MM.1S (cell line): ENCODE data around the gene SON.

Experiments used
- DNase-seq: peaks from one replicate; pipeline ENCODE4 v3.0.0-alpha.2; 2015
- H2AFZ ChIP-seq: fragments of 300-600 bp; sonication (generic); 2 replicates; pipeline ENCODE4 v1.6.0; 2016; ENCODE audit warnings: antibody characterized with exemption, low read length
- H3F3A ChIP-seq: fragments of 300-600 bp; sonication (generic); 2 replicates; pipeline ENCODE4 v1.6.1; 2016; ENCODE audit warnings: mild to moderate bottlenecking, antibody characterized with exemption, low read length, moderate library complexity, mixed read lengths; ENCODE audit not compliant: insufficient read depth
- H3K27ac ChIP-seq: fragments of 300-600 bp; sonication (generic); 2 replicates; pipeline ENCODE4 v1.5.1; 2016; ENCODE audit warnings: mild to moderate bottlenecking, low read length
- H3K27me3 ChIP-seq: fragments of 300-600 bp; sonication (generic); replicated peaks from 2 replicates; pipeline ENCODE4 v1.6.0; 2016; ENCODE audit warnings: low read length; ENCODE audit not compliant: insufficient read depth
- H3K36me3 ChIP-seq: fragments of 300-600 bp; sonication (generic); replicated peaks from 2 replicates; pipeline ENCODE4 v1.6.1; 2016; ENCODE audit warnings: mild to moderate bottlenecking, low read length, mixed read lengths; ENCODE audit not compliant: insufficient read depth
- H3K4me1 ChIP-seq: fragments of 300-600 bp; sonication (generic); 2 replicates; pipeline ENCODE4 v1.6.1; 2016; ENCODE audit warnings: low read length, mixed read lengths
- H3K4me2 ChIP-seq: fragments of 300-600 bp; sonication (generic); 2 replicates; pipeline ENCODE4 v1.6.0; 2016; ENCODE audit warnings: low read depth, low read length
- H3K4me3 ChIP-seq: fragments of 300-600 bp; sonication (generic); 2 replicates; pipeline ENCODE4 v1.5.1; 2016; ENCODE audit warnings: low read length, mixed read lengths
- H3K79me2 ChIP-seq: fragments of 300-600 bp; sonication (generic); 2 replicates; pipeline ENCODE4 v1.6.1; 2016; ENCODE audit warnings: mixed run types, low read length, mixed read lengths
- H3K9ac ChIP-seq: fragments of 300-600 bp; sonication (generic); 2 replicates; pipeline ENCODE4 v1.6.1; 2016; ENCODE audit warnings: low read length, mixed read lengths
- H3K9me2 ChIP-seq: fragments of 300-600 bp; sonication (generic); replicated peaks from 2 replicates; pipeline ENCODE4 v1.6.1; 2016; ENCODE audit warnings: mild to moderate bottlenecking, low read length, mixed read lengths; ENCODE audit not compliant: insufficient read depth
- H3K9me3 ChIP-seq: fragments of 300-600 bp; sonication (generic); replicated peaks from 2 replicates; pipeline ENCODE4 v1.6.1; 2016; ENCODE audit warnings: mild to moderate bottlenecking, low read length, mixed read lengths; ENCODE audit not compliant: insufficient read depth
- H4K20me1 ChIP-seq: fragments of 300-600 bp; sonication (generic); 2 replicates; pipeline ENCODE4 v1.6.1; 2016; ENCODE audit warnings: mild to moderate bottlenecking, low read length, moderate library complexity, mixed read lengths; ENCODE audit not compliant: insufficient read depth
- EZH2 ChIP-seq: fragments of 300-600 bp; sonication (generic); optimal IDR thresholded peaks from 2 replicates; pipeline ENCODE3; 2017; ENCODE audit warnings: low read depth, mild to moderate bottlenecking, antibody characterized with exemption, low read length, mixed read lengths
- EZH2phosphoT487 ChIP-seq: fragments of 300-600 bp; sonication (generic); IDR thresholded peaks from 2 replicates; pipeline ENCODE4 v1.6.1; 2018; ENCODE audit warnings: antibody characterized with exemption, low read length
- TF ChIP-seq, protein P1 (sequence below): fragments of 300-600 bp; sonication (generic); IDR thresholded peaks from 2 replicates; pipeline ENCODE4 v1.5.1; 2016; ENCODE audit warnings: antibody characterized with exemption, low read length, mixed read lengths

Gene SON

DNA sequence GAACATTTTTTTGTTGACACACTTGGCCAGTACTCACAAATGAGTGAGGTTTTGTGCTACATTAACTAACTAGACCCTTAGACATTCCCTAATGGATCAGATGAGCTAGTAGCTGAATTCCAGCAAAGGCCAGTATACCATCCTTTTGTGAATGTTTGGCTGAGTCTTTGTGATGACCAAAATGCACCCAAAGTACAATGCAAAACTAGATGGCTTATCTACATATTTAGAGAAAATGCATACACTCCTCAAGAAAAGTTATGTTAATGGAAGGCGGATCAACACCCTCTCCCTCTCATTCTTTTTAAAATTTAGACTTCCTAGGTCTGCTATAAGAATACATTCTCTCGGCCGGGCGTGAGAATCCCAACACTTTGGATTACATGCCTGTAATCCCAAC, 31.2 kb upstream of the SON start:
- H3K79me2 ChIP-seq = no peaks in the 10 kb centered on the region
- no peak for DNase-seq
- no peaks in the 10 kb centered on the region for H3K27me3 ChIP-seq
- H3K4me1 ChIP-seq = peaks cover 8% of the 10 kb centered on the region; the same call in 1 of the 2 replicates
- no peaks in the 10 kb centered on the region for H3F3A ChIP-seq
- no peaks in the 10 kb centered on the region for H3K9me2 ChIP-seq
- no peak overlapping the region for H2AFZ ChIP-seq
- no peak overlapping the region for H3K4me3 ChIP-seq
- H3K9ac ChIP-seq = no peak overlapping the region
- H3K27ac ChIP-seq = no peak overlapping the region
- H3K36me3 ChIP-seq = peaks cover 13% of the 10 kb centered on the region; the same call in 1 of the 2 replicates
- TF ChIP-seq EZH2phosphoT487 = no peak
- TF ChIP-seq, protein P1, sequence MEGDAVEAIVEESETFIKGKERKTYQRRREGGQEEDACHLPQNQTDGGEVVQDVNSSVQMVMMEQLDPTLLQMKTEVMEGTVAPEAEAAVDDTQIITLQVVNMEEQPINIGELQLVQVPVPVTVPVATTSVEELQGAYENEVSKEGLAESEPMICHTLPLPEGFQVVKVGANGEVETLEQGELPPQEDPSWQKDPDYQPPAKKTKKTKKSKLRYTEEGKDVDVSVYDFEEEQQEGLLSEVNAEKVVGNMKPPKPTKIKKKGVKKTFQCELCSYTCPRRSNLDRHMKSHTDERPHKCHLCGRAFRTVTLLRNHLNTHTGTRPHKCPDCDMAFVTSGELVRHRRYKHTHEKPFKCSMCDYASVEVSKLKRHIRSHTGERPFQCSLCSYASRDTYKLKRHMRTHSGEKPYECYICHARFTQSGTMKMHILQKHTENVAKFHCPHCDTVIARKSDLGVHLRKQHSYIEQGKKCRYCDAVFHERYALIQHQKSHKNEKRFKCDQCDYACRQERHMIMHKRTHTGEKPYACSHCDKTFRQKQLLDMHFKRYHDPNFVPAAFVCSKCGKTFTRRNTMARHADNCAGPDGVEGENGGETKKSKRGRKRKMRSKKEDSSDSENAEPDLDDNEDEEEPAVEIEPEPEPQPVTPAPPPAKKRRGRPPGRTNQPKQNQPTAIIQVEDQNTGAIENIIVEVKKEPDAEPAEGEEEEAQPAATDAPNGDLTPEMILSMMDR = no peak
- no peak for TF ChIP-seq EZH2
- no peak overlapping the region for H3K4me2 ChIP-seq
- H4K20me1 ChIP-seq = no peaks in the 10 kb centered on the region
- no peaks in the 10 kb centered on the region for H3K9me3 ChIP-seq

DNA sequence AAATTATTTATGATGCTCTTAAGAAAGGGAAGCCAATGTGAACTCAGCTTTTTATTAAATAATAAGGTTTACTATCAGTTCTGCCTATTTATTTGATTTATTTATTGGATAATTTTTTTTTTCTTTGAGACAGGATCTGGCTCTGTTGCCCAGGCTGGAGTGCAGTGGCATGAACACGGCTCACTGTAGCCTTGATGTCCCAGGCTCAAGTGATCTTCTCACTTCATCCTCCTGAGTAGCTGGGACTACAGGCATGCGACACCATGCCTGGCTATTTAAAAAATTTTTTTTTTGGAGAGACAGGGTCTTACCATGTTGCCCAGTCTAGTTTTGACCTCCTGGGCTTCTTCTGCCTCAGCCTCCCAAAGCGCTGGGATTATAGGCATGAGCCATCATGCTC, 30.4 kb upstream of the SON start:
- no peaks in the 10 kb centered on the region for H3K9me3 ChIP-seq
- H3K4me2 ChIP-seq = no peak overlapping the region
- H3K4me1 ChIP-seq = peaks cover 8% of the 10 kb centered on the region; the same call in 1 of the 2 replicates
- H4K20me1 ChIP-seq = no peaks in the 10 kb centered on the region
- no peak overlapping the region for H3K27ac ChIP-seq
- TF ChIP-seq EZH2phosphoT487 = no peak
- TF ChIP-seq EZH2 = no peak
- TF ChIP-seq, protein P1 = no peak
- no peaks in the 10 kb centered on the region for H3K9me2 ChIP-seq
- H3K27me3 ChIP-seq = no peaks in the 10 kb centered on the region
- DNase-seq = no peak
- no peak overlapping the region for H3K4me3 ChIP-seq
- no peaks in the 10 kb centered on the region for H3K79me2 ChIP-seq
- peaks cover 22% of the 10 kb centered on the region; the same call in 1 of the 2 replicates for H3K36me3 ChIP-seq
- H3F3A ChIP-seq = no peaks in the 10 kb centered on the region
- no peak overlapping the region for H2AFZ ChIP-seq
- no peak overlapping the region for H3K9ac ChIP-seq

DNA sequence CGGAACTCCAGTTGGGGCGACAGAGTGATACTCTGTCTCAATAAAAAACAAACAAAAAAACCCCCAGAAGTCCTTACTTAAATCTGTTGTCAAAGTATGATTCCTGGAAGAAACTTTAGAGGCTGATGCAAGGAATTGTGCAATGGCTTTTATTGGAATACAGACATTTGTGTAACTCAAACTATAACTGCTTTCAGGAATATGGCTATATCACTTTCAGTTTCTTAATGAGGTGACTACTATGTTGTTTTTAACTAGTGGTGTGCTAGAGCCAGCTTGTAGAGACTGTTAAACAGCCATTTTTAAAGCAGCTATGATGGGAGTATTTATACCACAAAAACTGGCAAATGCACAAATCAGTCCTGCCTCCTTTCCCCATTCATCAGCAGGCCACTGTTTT, 28.6 kb upstream of the SON start:
- H3K27me3 ChIP-seq = no peaks in the 10 kb centered on the region
- H3K9me2 ChIP-seq = no peaks in the 10 kb centered on the region
- no peak overlapping the region for H2AFZ ChIP-seq
- H4K20me1 ChIP-seq = no peaks in the 10 kb centered on the region
- no peaks in the 10 kb centered on the region for H3F3A ChIP-seq
- peaks cover 8% of the 10 kb centered on the region; the same call in 1 of the 2 replicates for H3K4me1 ChIP-seq
- no peak for DNase-seq
- H3K9me3 ChIP-seq = no peaks in the 10 kb centered on the region
- H3K9ac ChIP-seq = no peak overlapping the region
- TF ChIP-seq EZH2phosphoT487 = no peak
- TF ChIP-seq, protein P1 = no peak
- TF ChIP-seq EZH2 = no peak
- peaks cover 25% of the 10 kb centered on the region; the same call in 1 of the 2 replicates for H3K36me3 ChIP-seq
- H3K4me2 ChIP-seq = no peak overlapping the region
- H3K4me3 ChIP-seq = no peak overlapping the region
- no peak overlapping the region for H3K27ac ChIP-seq
- no peaks in the 10 kb centered on the region for H3K79me2 ChIP-seq
